ENCODE results near the gene NDRG2.
A peak's percentile ranks its signal among the peaks of the same experiment; 100 is the strongest.
"Not testable (repeated sequence)": the region's sequence is repeated elsewhere in the genome, so short reads cannot be mapped to it uniquely, and the experiment has no call there.

NDRG2 gene

GRCh38 chr14:21043974-21044618, 19.2 kb upstream of the NDRG2 start:
- TF ChIP-seq CTCF (IDR thresholded peaks at IDR 0.05; ENCODE audit: low read depth, low read length), result no peak

GRCh38 chr14:21043387-21043973, 18.6 kb upstream of the NDRG2 start:
- no peak for TF ChIP-seq CTCF (IDR thresholded peaks at IDR 0.05; ENCODE audit: low read depth, low read length)
- no peak overlapping the region for H3K4me3 ChIP-seq (ENCODE audit: low read depth, low read length)

More at GRCh38 chr14:21043974-21044618, 19.2 kb upstream of the NDRG2 start:
- H3K4me3 ChIP-seq (ENCODE audit: low read depth, low read length), result no peak overlapping the region

- no peak for TF ChIP-seq CTCF (IDR thresholded peaks at IDR 0.05; ENCODE audit: low read depth, low read length)
- no peak overlapping the region for H3K4me3 ChIP-seq (ENCODE audit: low read depth, low read length)
Measured at GRCh38 chr14:21042918-21043317, 18.1 kb upstream of the NDRG2 start.

GRCh38 chr14:21041676-21042433, 17.0 kb upstream of the NDRG2 start, which contains the start of gene RNASE7:
RNASE7 (plus strand) TSS chr14:21042362; CDS start chr14:21042993, 631 bp downstream.
- TF ChIP-seq CTCF (IDR thresholded peaks at IDR 0.05; ENCODE audit: low read depth, low read length), result no peak
- no peak within 1 kb of the TSS for H3K4me3 ChIP-seq (ENCODE audit: low read depth, low read length)

- not testable (repeated sequence) for H3K4me3 ChIP-seq (ENCODE audit: low read depth, low read length)
Measured at GRCh38 chr14:21040941-21041340, 16.1 kb upstream of the NDRG2 start.

GRCh38 chr14:21040370-21040925, 15.6 kb upstream of the NDRG2 start:
- no peak for TF ChIP-seq CTCF (IDR thresholded peaks at IDR 0.05; ENCODE audit: low read depth, low read length)

GRCh38 chr14:21039585-21040369, 14.9 kb upstream of the NDRG2 start:
- H3K4me3 ChIP-seq (ENCODE audit: low read depth, low read length), result no peak overlapping the region
- peak; percentile 34 for TF ChIP-seq CTCF (IDR thresholded peaks at IDR 0.05; ENCODE audit: low read depth, low read length)

More at GRCh38 chr14:21040370-21040925, 15.6 kb upstream of the NDRG2 start:
- no peak overlapping the region for H3K4me3 ChIP-seq (ENCODE audit: low read depth, low read length)
